ENCODE results near the gene PTPRT. TPM values are rescaled to one million over a fixed set of nuclear protein-coding genes. Genes with fewer than 3 reads are reported as not detected.

Gene PTPRT
- total RNA-seq, 1 experiment from 2014 or later = not detected

DNA sequence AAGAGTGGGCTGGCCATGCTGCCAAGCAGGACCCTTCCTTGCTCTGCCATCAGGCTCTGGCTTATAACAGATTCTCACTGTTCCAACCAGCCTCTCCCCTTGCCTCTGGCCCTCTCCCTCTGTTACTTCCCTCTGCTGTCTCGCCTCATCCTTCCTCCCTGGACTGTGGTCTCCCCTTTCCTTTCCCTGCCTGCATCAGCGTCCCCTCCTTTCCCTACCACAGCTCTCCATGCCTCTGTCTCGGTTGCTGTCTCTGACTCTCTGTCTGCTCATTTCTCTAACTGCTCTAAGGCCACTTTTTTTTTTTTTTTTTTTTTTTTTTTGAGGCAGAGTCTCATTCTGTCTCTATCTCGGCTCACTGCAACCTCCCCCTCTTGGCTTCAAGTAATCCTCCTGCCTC, 173.4 kb downstream of the PTPRT start:
- Mint-ChIP-seq H3K9me3 (ENCODE audit: low read depth, unreplicated experiment) (no peaks in the 10 kb centered on the region), H3K36me3 (ENCODE audit: insufficient read depth, unreplicated experiment) (no peaks in the 10 kb centered on the region), H3K4me3 (ENCODE audit: low read depth, unreplicated experiment) (no peak overlapping the region), H3K4me1 (ENCODE audit: low read depth, unreplicated experiment) (no peaks in the 10 kb centered on the region), H3K27ac (ENCODE audit: unreplicated experiment) (no peak overlapping the region), H3K27me3 (ENCODE audit: unreplicated experiment) (peaks cover 49% of the 10 kb centered on the region)
- intact Hi-C loops (cut with micrococcal nuclease; ENCODE audit: unreplicated experiment) = no loop called here
- no peak for DNase-seq
- no peak for TF ChIP-seq CTCF (IDR thresholded peaks at IDR 0.05; ENCODE audit: unreplicated experiment)
- CTCF ChIA-PET = interaction anchor here (0.6 to 0.7 kb wide), 3 partner anchors 78 to 1133 kb away, joined by 3 to 9 read pairs (median 3); no protein-coding TSS in a partner anchor
- BruUV-seq (replicated peaks) = no TSS peak

GRCh38 chr20:43015566-43015965, 174.1 kb downstream of the PTPRT start:
- intact Hi-C loops (cut with micrococcal nuclease; ENCODE audit: unreplicated experiment) = no loop called here
- H3K4me1 Mint-ChIP-seq (ENCODE audit: low read depth, unreplicated experiment) = no peaks in the 10 kb centered on the region
- BruUV-seq (replicated peaks) = no TSS peak
- no peaks in the 10 kb centered on the region for H3K36me3 Mint-ChIP-seq (ENCODE audit: insufficient read depth, unreplicated experiment)
- no peak for DNase-seq
- no peak for TF ChIP-seq CTCF (IDR thresholded peaks at IDR 0.05; ENCODE audit: unreplicated experiment)
- CTCF ChIA-PET = no interaction called here
- no peaks in the 10 kb centered on the region for H3K9me3 Mint-ChIP-seq (ENCODE audit: low read depth, unreplicated experiment)
- no peak overlapping the region for H3K27ac Mint-ChIP-seq (ENCODE audit: unreplicated experiment)
- H3K4me3 Mint-ChIP-seq (ENCODE audit: low read depth, unreplicated experiment) = no peak overlapping the region
- peaks cover 53% of the 10 kb centered on the region for H3K27me3 Mint-ChIP-seq (ENCODE audit: unreplicated experiment)

DNA sequence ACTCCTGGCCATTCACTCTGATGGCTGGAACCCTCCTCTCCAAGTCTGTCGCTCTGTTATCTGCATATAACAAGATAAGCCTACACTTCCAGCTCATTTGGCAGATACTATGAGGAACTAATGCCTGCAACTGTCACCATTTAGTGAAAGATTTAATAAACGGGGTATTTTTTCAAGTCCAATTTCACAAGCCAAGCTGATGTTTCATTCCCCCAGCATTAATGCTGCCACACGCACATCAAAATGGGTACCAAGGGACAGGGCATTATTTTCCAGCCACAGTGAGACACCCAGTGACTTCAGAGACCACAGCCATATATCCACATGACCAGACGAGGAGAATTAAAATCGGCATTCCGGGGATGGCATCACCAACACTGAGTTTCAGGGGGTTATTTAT, 175.5 kb downstream of the PTPRT start:
- H3K4me3 Mint-ChIP-seq (ENCODE audit: low read depth, unreplicated experiment) = no peak overlapping the region
- no peak for TF ChIP-seq CTCF (IDR thresholded peaks at IDR 0.05; ENCODE audit: unreplicated experiment)
- no peak overlapping the region for H3K27ac Mint-ChIP-seq (ENCODE audit: unreplicated experiment)
- intact Hi-C loops (cut with micrococcal nuclease; ENCODE audit: unreplicated experiment) = no loop called here
- H3K36me3 Mint-ChIP-seq (ENCODE audit: insufficient read depth, unreplicated experiment) = no peaks in the 10 kb centered on the region
- H3K27me3 Mint-ChIP-seq (ENCODE audit: unreplicated experiment) = peaks cover 66% of the 10 kb centered on the region
- DNase-seq = no peak
- H3K4me1 Mint-ChIP-seq (ENCODE audit: low read depth, unreplicated experiment) = no peaks in the 10 kb centered on the region
- CTCF ChIA-PET = no interaction called here
- peaks cover 5% of the 10 kb centered on the region for H3K9me3 Mint-ChIP-seq (ENCODE audit: low read depth, unreplicated experiment)
- no TSS peak for BruUV-seq (replicated peaks)

- intact Hi-C loops (cut with micrococcal nuclease; ENCODE audit: unreplicated experiment) = no loop called here
- Mint-ChIP-seq H3K4me3 (ENCODE audit: low read depth, unreplicated experiment) (no peak overlapping the region), H3K9me3 (ENCODE audit: low read depth, unreplicated experiment) (peaks cover 5% of the 10 kb centered on the region), H3K36me3 (ENCODE audit: insufficient read depth, unreplicated experiment) (no peaks in the 10 kb centered on the region), H3K4me1 (ENCODE audit: low read depth, unreplicated experiment) (no peaks in the 10 kb centered on the region), H3K27me3 (ENCODE audit: unreplicated experiment) (peaks cover 57% of the 10 kb centered on the region), H3K27ac (ENCODE audit: unreplicated experiment) (no peak overlapping the region)
- CTCF ChIA-PET = no interaction called here
- no peak for DNase-seq
- TF ChIP-seq CTCF (IDR thresholded peaks at IDR 0.05; ENCODE audit: unreplicated experiment) = no peak
- no TSS peak for BruUV-seq (replicated peaks)
Observed at GRCh38 chr20:43011491-43011890, 178.2 kb downstream of the PTPRT start.
